GM21360 (cell line): Measurements from ENCODE around the gene MYO9B.
"Not testable (repeated sequence)": the region's sequence is repeated elsewhere in the genome, so short reads cannot be mapped to it uniquely, and the experiment has no call there.

ENCODE experiments used
- ATAC-seq: cut with Tn5 transposase; IDR thresholded peaks from one replicate; pipeline ENCODE4 v1.9.1; 2021; ENCODE audit warnings: mild to moderate bottlenecking, moderate library complexity; ENCODE audit not compliant: unreplicated experiment

MYO9B gene

GRCh38 chr19:17171874-17172273 lies 96.3 kb downstream of the MYO9B start:
- no peak for ATAC-seq

DNA sequence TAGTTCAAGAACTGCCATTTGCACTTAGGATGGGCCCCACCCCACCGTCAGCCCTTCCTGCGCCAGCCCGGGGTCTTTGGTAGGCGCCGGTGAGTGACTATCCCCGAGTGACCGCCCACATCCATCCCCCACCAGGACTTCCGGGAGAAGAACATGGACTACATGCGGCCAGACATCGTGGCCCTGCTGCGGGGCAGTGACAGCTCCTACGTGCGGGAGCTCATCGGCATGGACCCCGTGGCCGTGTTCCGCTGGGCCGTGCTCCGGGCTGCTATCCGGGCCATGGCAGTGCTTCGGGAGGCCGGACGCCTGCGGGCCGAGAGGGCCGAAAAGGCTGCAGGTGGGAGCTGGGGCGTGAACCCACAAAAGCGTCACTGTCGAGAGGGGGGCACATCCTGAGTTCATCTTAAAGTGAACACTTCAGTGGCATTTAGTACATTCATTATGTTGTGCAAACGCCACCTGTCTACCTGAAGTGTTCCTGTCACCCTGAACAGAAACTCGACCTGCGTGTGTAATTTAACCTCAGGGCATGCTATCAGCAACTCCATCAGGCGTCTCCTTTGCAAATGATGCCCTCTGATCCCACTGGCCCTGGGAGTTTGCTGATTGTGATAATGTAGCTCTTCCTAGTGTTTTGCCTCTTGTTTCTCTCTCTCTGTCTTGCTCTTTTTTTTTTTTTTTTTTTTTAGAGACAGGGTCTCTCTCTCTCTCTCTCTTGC lies 97.2 kb downstream of the MYO9B start:
- no peak for ATAC-seq

- ATAC-seq, result no peak
These were observed 102.7 kb downstream of the MYO9B start for GRCh38 chr19:17178291-17178690.

- ATAC-seq, result no peak
These were observed 105.6 kb downstream of the MYO9B start for GRCh38 chr19:17180997-17181702.

DNA sequence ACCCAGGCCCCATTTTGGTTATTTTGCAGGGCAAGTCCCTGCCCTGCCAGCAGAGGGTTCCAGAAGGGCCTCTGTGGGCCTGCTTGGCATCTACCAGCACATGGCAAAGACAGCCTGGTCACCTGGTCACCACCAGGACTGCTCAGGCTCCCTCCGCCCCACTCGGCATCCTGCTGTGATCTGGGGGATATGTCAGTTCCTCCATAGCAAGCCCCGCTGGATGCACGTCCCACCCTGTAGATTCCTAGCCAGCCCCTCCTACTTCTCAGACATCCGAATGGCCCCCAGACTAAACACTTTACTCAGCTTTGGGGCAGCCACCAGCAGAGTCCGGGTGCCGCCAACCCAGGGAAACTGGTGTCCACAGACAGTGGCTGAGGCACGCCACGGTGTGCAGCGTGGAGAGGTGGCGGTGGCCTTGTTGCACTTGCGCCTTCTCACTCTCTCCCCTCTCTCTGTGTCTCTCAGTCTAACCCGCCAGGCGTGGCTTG lies 107.7 kb downstream of the MYO9B start:
- ATAC-seq, result no peak

DNA sequence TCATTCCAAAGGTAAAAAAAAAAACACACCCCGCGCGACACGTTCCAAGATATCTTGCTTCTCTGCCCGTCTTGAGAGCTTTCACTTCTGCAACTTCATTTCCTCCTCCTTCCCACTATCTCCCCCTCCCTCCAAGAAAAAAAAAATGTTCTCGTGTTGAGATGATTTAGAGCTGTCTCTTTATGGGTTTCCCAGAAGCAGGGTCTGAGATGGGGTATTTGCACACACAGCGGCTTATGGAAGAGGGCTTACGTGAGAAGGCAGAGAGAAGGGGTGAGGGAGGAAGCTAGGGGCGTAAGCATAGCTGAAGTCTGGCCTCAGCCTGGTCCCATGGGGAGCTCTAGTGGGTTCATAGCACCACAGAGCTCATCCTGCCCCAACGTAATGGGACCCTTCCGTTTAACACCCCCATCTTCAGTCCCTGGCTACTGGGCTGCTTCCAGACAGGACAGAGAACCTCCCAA lies 108.3 kb downstream of the MYO9B start:
- ATAC-seq, result no peak

- ATAC-seq, result no peak
These were observed 108.8 kb downstream of the MYO9B start for GRCh38 chr19:17184371-17184841.

- ATAC-seq, result no peak
These were observed 110.0 kb downstream of the MYO9B start for GRCh38 chr19:17185590-17185989.

DNA sequence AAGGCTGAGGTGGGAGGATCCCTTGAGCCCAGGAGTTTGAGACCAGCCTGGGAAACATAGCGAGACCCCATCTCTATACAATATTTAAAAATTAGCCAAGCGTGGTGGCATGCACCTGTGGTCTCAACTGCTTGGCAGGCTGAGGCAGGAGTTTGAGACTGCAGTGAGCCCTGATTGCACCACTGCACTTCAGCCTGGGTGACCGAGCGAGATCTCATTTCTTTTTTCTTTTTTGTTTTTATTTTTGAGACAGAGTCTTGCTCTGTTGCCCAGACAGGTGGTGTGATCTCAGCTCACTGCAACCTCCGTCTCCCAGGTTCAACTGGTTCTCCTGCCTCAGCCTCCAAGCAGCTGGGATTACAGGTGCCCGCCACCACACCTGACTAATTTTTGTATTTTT lies 116.2 kb downstream of the MYO9B start:
- ATAC-seq, result not testable (repeated sequence)

DNA sequence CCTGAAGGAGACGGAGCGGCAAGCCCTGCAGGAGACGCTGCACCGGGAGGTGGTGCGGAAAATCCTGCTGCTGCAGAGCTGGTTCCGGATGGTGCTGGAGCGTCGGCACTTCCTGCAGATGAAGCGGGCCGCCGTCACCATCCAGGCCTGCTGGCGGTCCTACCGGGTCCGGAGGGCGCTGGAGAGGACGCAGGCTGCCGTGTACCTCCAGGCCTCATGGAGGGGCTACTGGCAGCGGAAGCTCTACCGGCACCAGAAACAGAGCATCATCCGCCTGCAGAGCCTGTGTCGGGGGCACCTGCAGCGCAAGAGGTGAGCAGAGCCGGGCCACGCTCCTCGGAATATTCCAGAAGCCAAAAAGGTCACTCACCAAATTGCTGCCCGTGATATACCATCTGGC lies 117.2 kb downstream of the MYO9B start:
- no peak for ATAC-seq

DNA sequence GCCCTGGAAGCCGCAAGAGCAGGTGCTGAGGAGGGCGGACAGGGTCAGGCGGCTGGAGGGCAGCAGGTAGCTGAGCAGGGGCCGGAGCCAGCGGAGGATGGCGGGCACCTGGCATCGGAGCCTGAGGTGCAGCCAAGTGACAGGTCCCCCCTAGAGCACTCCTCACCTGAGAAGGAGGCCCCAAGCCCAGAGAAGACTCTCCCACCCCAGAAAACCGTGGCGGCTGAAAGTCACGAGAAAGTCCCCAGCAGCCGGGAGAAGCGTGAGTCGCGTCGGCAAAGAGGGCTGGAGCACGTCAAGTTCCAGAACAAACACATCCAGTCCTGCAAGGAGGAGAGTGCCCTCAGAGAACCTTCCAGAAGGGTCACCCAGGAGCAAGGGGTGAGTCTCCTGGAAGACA lies 119.0 kb downstream of the MYO9B start:
- ATAC-seq, result no peak

GRCh38 chr19:17195106-17195505 lies 119.5 kb downstream of the MYO9B start:
- ATAC-seq, result no peak

DNA sequence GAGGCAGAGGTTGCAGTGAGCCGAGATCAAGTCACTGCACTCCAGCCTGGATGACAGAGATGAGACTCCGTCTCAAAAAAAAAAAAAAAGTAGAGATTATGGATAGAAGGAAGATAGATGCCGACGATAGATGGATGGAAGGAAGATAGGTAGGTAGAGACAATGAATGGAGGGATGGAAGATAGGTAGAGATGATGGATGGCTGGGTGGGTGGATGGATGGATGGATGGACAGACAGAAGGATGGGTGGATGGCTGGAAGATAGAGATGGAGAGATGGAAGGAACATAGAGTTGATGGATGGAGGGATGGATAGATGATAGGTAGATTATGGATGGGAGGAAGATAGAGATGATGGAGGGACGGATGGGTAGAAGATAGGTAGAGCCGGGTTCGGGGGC lies 121.0 kb downstream of the MYO9B start:
- no peak for ATAC-seq

DNA sequence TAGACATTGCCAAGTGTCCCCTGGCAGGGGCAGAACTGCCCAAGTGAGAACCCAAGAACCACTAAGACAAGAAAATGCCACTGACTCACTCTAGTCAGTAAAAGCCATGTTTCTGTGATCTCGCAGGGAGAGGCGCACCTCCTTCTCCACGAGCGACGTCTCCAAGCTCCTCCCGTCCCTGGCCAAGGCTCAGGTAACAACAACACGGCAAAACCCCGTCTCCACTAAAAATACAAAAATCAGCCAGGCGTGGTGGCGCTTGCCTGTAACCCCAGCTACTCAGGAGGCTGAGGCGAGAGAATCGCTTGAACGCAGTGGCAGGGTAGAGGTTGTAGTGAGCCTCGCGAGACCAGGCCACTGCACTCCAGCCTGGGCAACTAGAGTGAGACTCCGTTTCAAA lies 122.1 kb downstream of the MYO9B start:
- ATAC-seq, result no peak

DNA sequence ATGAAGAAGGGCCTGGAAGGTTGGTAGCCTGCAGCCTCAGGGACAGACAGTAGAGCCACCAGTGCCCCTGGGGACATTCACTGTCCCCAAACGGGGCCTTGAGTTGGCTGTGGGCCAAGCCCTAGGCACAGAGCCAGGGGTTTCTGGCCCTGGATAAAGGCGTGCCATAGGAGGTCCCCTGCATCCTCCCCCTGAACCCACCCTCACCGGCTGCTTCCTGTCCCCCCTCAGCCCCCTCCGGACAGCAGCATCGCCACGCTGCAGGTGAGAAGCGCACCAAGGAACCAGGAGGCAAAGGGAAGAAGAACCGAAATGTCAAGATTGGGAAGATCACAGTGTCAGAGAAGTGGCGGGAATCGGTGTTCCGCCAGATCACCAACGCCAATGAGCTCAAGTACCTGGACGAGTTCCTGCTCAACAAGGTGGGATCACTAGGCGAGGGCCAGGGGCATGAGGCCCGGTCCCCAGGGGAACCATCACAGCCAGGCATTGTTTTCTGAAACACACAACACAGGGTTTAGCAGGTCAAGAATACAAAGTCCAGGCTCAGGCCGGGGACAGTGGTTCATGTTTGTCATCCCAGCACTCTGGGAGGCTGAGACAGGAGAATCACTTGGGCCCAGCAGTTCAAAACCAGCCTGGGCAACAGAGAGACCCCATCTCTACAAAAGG lies 125.0 kb downstream of the MYO9B start:
- ATAC-seq, result no peak

DNA sequence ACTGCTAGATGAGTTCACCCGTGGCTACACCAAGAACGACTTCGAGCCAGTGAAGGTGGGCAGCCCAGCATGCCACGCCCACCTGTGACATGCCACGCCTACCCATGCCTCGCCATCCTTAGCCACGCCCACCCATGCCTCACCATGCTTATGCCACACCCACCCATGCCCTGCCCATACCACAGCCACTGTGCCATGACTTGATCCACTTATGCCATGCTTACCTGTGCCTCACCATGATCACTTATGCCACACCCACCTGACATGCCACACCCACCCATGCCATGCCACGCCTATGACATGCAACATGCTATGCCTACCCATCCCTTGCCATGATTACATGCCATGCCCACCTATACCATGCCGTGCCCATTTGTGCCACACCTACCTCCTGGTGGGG lies 126.7 kb downstream of the MYO9B start:
- no peak for ATAC-seq

- no peak for ATAC-seq
These were observed 127.1 kb downstream of the MYO9B start for GRCh38 chr19:17202713-17203112.

DNA sequence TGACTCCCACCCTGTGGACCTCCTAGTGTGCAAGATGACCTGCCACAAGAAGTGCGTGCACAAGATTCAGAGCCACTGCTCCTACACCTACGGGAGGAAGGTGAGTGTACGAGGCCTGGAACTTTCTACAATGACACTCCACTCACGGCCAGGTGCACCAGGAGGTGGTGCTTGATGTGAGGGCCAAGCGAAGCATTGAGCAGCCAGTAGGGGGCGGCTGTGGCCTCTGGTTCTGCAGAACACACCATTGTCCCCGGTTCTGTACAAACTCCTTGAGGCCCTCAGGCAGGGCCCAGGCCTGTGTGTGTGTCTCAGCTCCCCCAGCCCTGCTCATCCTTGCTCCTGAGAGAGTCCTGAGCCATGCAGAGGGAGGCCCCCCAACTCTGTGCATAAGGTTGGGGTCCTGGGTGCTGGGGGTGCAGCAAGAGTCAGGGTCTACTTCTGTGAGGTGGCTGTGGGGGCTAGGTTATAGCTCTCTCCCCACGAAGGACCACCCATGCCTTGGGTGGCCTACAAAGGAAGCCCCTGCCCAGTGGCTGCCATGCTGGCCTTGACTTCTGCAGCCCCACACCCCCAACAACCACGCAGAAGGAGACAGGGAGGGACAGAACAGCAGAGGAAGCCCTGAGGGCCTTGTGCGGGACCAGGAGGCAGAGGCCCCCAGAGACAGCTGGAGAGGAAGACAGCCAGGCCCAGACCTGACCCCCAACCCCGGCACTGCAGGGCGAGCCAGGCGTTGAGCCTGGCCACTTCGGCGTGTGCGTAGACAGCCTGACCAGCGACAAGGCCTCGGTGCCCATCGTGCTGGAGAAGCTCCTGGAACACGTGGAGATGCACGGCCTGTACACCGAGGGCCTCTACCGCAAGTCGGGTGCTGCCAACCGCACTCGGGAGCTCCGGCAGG lies 129.9 kb downstream of the MYO9B start:
- no peak for ATAC-seq

- no peak for ATAC-seq
These were observed 131.4 kb downstream of the MYO9B start for GRCh38 chr19:17206736-17207581.
